BE2C (cell line): ENCODE data around the gene MEI4.
"Not testable (repeated sequence)": the region's sequence is repeated elsewhere in the genome, so short reads cannot be mapped to it uniquely, and the experiment has no call there.

Experiments
- DNase-seq: peaks from one replicate; pipeline ENCODE4 v3.0.0-alpha.2; 2020
- H3K27me3 ChIP-seq: fragments of 250-450 bp; sonication (Bioruptor Pico); 2 replicates; pipeline ENCODE4 v1.5.1; 2020; ENCODE audit warnings: mild to moderate bottlenecking
- H3K36me3 ChIP-seq: fragments of 250-450 bp; sonication (Bioruptor Pico); 2 replicates; pipeline ENCODE4 v1.5.1; 2020; ENCODE audit warnings: mild to moderate bottlenecking
- H3K4me1 ChIP-seq: fragments of 250-450 bp; sonication (Bioruptor Pico); 2 replicates; pipeline ENCODE4 v1.5.1; 2020
- H3K4me3 ChIP-seq: 2 replicates; pipeline ENCODE4 v1.5.1; 2011; ENCODE audit warnings: low read depth, low read length
- H3K9me3 ChIP-seq: fragments of 250-450 bp; sonication (Bioruptor Pico); 2 replicates; pipeline ENCODE4 v1.5.1; 2020
- CTCF ChIP-seq: IDR thresholded peaks from 2 replicates; pipeline ENCODE4 v1.5.1; 2012; ENCODE audit warnings: mild to moderate bottlenecking, low read depth, low read length

Gene MEI4

GRCh38 chr6:77644102-77644705, 8.6 kb upstream of the MEI4 start:
- H3K9me3 ChIP-seq: no peaks in the 10 kb centered on the region
- DNase-seq: no peak
- H3K4me1 ChIP-seq: no peaks in the 10 kb centered on the region
- no peaks in the 10 kb centered on the region for H3K27me3 ChIP-seq
- TF ChIP-seq CTCF: no peak
- no peak overlapping the region for H3K4me3 ChIP-seq
- no peaks in the 10 kb centered on the region for H3K36me3 ChIP-seq

- no peaks in the 10 kb centered on the region for H3K4me1 ChIP-seq
- H3K9me3 ChIP-seq: no peaks in the 10 kb centered on the region
- H3K4me3 ChIP-seq: no peak overlapping the region
- DNase-seq: peak; percentile 25
- no peak for TF ChIP-seq CTCF
- H3K36me3 ChIP-seq: no peaks in the 10 kb centered on the region
- H3K27me3 ChIP-seq: no peaks in the 10 kb centered on the region
These were observed 2.7 kb upstream of the MEI4 start for GRCh38 chr6:77650098-77650663.

GRCh38 chr6:77653816-77654215, 977 bp downstream of the MEI4 start:
- H3K4me1 ChIP-seq: no peaks in the 10 kb centered on the region
- H3K4me3 ChIP-seq: no peak overlapping the region
- H3K36me3 ChIP-seq: no peaks in the 10 kb centered on the region
- H3K9me3 ChIP-seq: no peaks in the 10 kb centered on the region
- H3K27me3 ChIP-seq: no peaks in the 10 kb centered on the region
- no peak for TF ChIP-seq CTCF
- no peak for DNase-seq

- not testable (repeated sequence) for H3K36me3 ChIP-seq, H3K27me3 ChIP-seq, H3K9me3 ChIP-seq, H3K4me3 ChIP-seq, H3K4me1 ChIP-seq, DNase-seq
These were observed 2.2 kb downstream of the MEI4 start for GRCh38 chr6:77655035-77655434.

- H3K9me3 ChIP-seq: no peaks in the 10 kb centered on the region
- H3K36me3 ChIP-seq: no peaks in the 10 kb centered on the region
- no peaks in the 10 kb centered on the region for H3K27me3 ChIP-seq
- TF ChIP-seq CTCF: no peak
- H3K4me1 ChIP-seq: no peaks in the 10 kb centered on the region
- no peak for DNase-seq
- no peak overlapping the region for H3K4me3 ChIP-seq
These were observed 4.3 kb downstream of the MEI4 start for GRCh38 chr6:77656999-77657764.

- no peaks in the 10 kb centered on the region for H3K4me1 ChIP-seq
- H3K27me3 ChIP-seq: no peaks in the 10 kb centered on the region
- H3K36me3 ChIP-seq: no peaks in the 10 kb centered on the region
- H3K9me3 ChIP-seq: no peaks in the 10 kb centered on the region
- no peak for DNase-seq
- no peak for TF ChIP-seq CTCF
- no peak overlapping the region for H3K4me3 ChIP-seq
These were observed 13.5 kb downstream of the MEI4 start for GRCh38 chr6:77666340-77666739.
